Measurements from ENCODE around the gene NTN4.

The NTN4 gene

DNA sequence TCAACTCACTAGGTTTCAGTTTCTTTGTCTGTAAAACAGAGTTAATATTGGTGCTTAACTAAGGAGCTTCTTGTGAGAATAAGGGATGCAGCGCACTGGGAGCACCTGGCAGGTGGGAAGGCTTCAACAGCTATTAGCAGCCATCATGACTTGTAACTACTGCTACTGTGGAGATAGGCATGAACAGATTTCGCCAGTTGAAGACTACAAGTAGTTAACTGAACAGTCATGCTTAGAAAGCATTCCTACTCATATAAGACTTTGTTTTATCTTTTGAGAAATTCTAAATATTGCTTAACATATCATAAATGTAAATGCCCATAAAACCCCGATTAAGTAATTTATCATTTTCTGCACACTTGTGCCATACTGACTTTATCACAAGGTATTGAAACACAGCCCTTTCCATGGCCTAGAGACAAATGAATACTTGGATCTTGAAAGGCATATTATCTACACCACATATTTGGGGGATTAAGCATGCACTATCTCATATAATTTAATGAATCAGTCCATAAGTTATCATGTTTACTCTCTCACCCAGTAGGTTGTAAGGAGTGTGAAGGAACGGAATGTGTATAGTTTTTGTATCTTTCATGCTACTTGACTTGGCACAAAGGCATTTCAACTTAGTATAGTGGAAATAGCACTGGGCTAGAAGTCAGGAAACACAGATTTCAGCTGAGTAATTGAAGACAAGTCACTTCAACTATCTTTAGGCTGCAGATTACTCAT is 16.1 kb downstream of the NTN4 start:
- H3K9me3 Mint-ChIP-seq: peaks cover 35% of the 10 kb centered on the region
- peaks cover 6% of the 10 kb centered on the region for H3K36me3 Mint-ChIP-seq (ENCODE audit: low read depth)
- no peak overlapping the region for H3K4me3 Mint-ChIP-seq
- no peak overlapping the region for H3K27ac Mint-ChIP-seq
- no peak for DNase-seq
- peaks cover 9% of the 10 kb centered on the region for H3K27me3 Mint-ChIP-seq (ENCODE audit: low read depth, poor library complexity)
- TF ChIP-seq, protein P1, sequence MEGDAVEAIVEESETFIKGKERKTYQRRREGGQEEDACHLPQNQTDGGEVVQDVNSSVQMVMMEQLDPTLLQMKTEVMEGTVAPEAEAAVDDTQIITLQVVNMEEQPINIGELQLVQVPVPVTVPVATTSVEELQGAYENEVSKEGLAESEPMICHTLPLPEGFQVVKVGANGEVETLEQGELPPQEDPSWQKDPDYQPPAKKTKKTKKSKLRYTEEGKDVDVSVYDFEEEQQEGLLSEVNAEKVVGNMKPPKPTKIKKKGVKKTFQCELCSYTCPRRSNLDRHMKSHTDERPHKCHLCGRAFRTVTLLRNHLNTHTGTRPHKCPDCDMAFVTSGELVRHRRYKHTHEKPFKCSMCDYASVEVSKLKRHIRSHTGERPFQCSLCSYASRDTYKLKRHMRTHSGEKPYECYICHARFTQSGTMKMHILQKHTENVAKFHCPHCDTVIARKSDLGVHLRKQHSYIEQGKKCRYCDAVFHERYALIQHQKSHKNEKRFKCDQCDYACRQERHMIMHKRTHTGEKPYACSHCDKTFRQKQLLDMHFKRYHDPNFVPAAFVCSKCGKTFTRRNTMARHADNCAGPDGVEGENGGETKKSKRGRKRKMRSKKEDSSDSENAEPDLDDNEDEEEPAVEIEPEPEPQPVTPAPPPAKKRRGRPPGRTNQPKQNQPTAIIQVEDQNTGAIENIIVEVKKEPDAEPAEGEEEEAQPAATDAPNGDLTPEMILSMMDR (IDR thresholded peaks at IDR 0.05): no peak
- no peaks in the 10 kb centered on the region for H3K4me1 Mint-ChIP-seq

DNA sequence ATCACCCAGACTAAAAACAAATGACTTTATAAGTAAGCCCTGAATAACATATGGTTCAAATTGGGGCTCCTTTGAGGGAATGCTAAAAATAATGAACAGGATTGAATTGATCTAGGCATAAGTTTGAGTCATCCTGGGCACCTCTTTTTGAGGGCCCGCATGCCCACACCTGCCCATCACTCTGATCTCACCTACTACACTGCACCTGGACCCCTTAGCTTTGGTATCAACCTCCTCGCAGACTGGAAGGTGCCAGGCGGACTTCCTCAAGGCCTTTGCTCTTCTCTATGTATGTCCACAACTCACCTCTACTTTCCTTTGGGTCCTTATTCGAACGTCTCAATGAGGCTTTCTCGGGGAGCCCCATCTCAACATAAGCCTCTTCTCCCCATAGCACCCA is 17.2 kb downstream of the NTN4 start:
- Mint-ChIP-seq H3K27me3 (ENCODE audit: low read depth, poor library complexity) (peaks cover 17% of the 10 kb centered on the region), H3K27ac (no peak overlapping the region), H3K4me3 (no peak overlapping the region), H3K9me3 (peaks cover 35% of the 10 kb centered on the region), H3K4me1 (peaks cover 4% of the 10 kb centered on the region), H3K36me3 (ENCODE audit: low read depth) (peaks cover 6% of the 10 kb centered on the region)
- no peak for DNase-seq
- TF ChIP-seq, protein P1 (IDR thresholded peaks at IDR 0.05): no peak

DNA sequence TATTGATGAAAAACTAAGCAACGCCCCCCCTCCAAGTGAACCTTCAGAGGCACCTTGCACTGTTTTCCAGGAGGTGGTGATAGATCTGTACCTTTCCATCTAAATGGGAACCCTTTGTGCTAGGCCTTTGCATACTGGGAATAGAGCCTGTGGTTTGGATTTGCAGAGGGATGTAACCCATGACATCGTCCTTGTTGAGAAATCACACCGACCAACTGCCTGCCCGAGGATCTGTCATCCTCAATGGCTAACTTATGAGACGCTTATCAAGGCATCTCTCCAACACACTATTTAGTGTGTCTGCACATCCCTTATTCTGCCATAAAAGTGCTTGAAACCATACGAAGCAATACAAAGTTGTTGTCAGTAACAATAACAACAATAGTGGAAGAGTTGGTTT is 22.9 kb downstream of the NTN4 start:
- Mint-ChIP-seq H3K27ac (no peak overlapping the region), H3K9me3 (no peaks in the 10 kb centered on the region), H3K27me3 (ENCODE audit: low read depth, poor library complexity) (peaks cover 16% of the 10 kb centered on the region), H3K4me1 (peaks cover 4% of the 10 kb centered on the region), H3K36me3 (ENCODE audit: low read depth) (no peaks in the 10 kb centered on the region), H3K4me3 (no peak overlapping the region)
- DNase-seq: no peak
- TF ChIP-seq, protein P1 (IDR thresholded peaks at IDR 0.05): no peak

DNA sequence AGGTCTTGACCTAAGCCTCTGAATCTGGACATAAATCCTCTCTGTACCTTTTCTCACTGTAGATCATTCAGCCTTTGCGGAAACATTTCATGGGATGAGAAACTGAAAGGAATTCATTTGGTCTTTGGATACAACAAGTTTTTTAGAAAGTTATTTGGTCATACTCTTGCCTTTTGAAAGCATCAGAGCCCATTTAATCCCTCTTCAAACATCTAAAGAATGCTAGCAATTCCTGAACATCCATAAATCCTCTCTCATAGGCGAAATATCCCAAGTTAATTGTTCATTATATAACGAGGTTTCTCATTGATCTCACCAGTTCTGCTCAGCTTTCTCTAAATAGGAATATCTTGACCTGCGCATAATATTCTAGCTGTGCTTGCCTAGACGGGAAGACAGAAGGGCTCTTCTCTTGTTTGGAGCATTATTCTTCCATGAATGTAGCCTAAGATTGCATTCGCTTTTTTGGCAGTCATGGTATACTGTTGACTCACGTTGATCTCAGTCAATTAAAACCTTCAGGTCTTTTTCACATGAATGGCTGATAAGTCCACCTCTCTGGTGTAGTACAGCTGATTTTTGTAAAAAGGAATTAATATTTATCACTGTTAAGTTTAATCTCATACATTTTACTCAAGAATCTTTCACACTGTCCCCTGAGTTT is 24.1 kb downstream of the NTN4 start:
- no peaks in the 10 kb centered on the region for H3K9me3 Mint-ChIP-seq
- TF ChIP-seq, protein P1 (IDR thresholded peaks at IDR 0.05): no peak
- H3K36me3 Mint-ChIP-seq (ENCODE audit: low read depth): no peaks in the 10 kb centered on the region
- peaks cover 16% of the 10 kb centered on the region for H3K27me3 Mint-ChIP-seq (ENCODE audit: low read depth, poor library complexity)
- peaks cover 4% of the 10 kb centered on the region for H3K4me1 Mint-ChIP-seq
- H3K4me3 Mint-ChIP-seq: no peak overlapping the region
- no peak for DNase-seq
- no peak overlapping the region for H3K27ac Mint-ChIP-seq

DNA sequence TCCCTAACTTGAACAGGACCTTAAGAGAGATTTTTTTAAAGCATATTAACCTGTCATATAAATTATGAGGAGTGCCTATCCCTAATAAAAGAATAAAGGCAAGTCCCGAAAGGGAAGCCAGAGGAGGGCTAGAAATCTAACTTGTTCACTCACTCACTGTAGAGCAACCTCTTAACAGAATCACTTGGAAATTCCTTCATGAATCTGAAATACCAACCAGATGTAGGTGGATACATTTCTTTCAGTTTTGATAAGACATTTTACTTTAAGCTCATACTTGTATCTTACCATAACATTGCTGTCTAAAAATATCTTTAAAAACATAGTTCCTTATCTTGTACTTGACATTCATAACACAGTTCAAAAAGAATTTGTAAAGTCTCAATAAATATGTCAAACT is 25.7 kb downstream of the NTN4 start:
- Mint-ChIP-seq H3K4me1 (peaks cover 4% of the 10 kb centered on the region), H3K4me3 (no peak overlapping the region), H3K9me3 (peaks cover 7% of the 10 kb centered on the region), H3K27me3 (ENCODE audit: low read depth, poor library complexity) (peaks cover 16% of the 10 kb centered on the region), H3K27ac (no peak overlapping the region), H3K36me3 (ENCODE audit: low read depth) (no peaks in the 10 kb centered on the region)
- no peak for DNase-seq
- TF ChIP-seq, protein P1 (IDR thresholded peaks at IDR 0.05): no peak
